HepG2 (cell line): ENCODE data around the gene NMT2. TPM values are rescaled to one million over a fixed set of nuclear protein-coding genes. Genes with fewer than 3 reads are reported as not detected.

ENCODE experiments used
- ATAC-seq: fragments of 200-7000 bp; cut with Tn5 transposase; 3 replicates; pipeline ENCODE4 v1.9.1; 2020; ENCODE audit warnings: mild to moderate bottlenecking, moderate library complexity
- BruUV-seq: library from RNA; stranded (reverse); fragments of 400-500 nt; replicated peaks from 2 replicates; lab custom pipeline; 2021; lab: Mats Ljungman, UMichigan
- CTCF ChIA-PET: fragments of 300-600 bp; formaldehyde crosslinking; extraction: SDS; loops from one replicate; lab custom pipeline; 2021; ENCODE audit warnings: low total read pairs, inconsistent platforms, low intra/inter-chr PET ratio; lab: Yijun Ruan, JAX
- POLR2A ChIA-PET: fragments of 350-600 bp; sonication (Branson Sonifier 250); formaldehyde crosslinking; loops from one replicate; lab custom pipeline; 2020; ENCODE audit warnings: antibody characterized with exemption, inconsistent platforms; lab: Yijun Ruan, JAX
- DNase-seq: peaks from one replicate; pipeline ENCODE4 v3.0.0-alpha.2; 2015; ENCODE audit warnings: low spot score
- FAIRE-seq: peaks from 3 replicates; lab custom pipeline; 2011; peaks lifted over from hg19 to GRCh38; lab: Jason Lieb, UNC
- H2AFZ ChIP-seq: one replicate; pipeline ENCODE4 v1.6.1; 2011; ENCODE audit warnings: low read length, inconsistent platforms
- H3K27ac ChIP-seq: fragments of 300-600 bp; 3 replicates; pipeline ENCODE4 v1.8.0; 2011; ENCODE audit warnings: mixed run types, mild to moderate bottlenecking, mixed read lengths, low read length, inconsistent platforms; ENCODE audit not compliant: insufficient read depth; ENCODE audit errors: extremely low read length
- H3K27me3 ChIP-seq, 2 experiments: fragments of 200-600 bp in 1 of 2; 2 replicates in 1 of 2; 3 replicates in 1 of 2; pipeline versions ENCODE4 v1.6.0 to v1.8.0; 2011; ENCODE audit warnings: low read length in 2 of 2, mild to moderate bottlenecking in 2 of 2, moderate library complexity in 2 of 2, inconsistent platforms in 1 of 2; ENCODE audit not compliant: insufficient read depth in 2 of 2, control insufficient read depth in 1 of 2
- H3K36me3 ChIP-seq, 2 experiments: fragments of 200-600 bp in 1 of 2; replicated peaks in 1 of 2; 2 replicates in 1 of 2; 3 replicates in 1 of 2; pipeline versions ENCODE4 v1.5.1 to v1.8.0; 2011; ENCODE audit warnings: low read length in 2 of 2, inconsistent platforms in 1 of 2; ENCODE audit not compliant: insufficient read depth in 2 of 2, control insufficient read depth in 1 of 2
- H3K4me1 ChIP-seq: 2 replicates; pipeline ENCODE4 v1.5.1; 2012; ENCODE audit warnings: low read length, inconsistent platforms; ENCODE audit not compliant: insufficient read depth
- H3K4me2 ChIP-seq: 2 replicates; pipeline ENCODE4 v1.6.0; 2011; ENCODE audit warnings: low read depth, low read length, inconsistent platforms
- H3K4me3 ChIP-seq, 3 experiments: fragments of 200-600 bp in 1 of 3; sonication (generic), shearing (Covaris generic) in 1 of 3; replicated peaks in 1 of 3; 2 replicates each; pipeline ENCODE4 v1.5.1; 2011 to 2016; ENCODE audit warnings: low read length in 3 of 3, inconsistent platforms in 2 of 3, low read depth in 2 of 3, mild to moderate bottlenecking in 2 of 3, control low read depth in 1 of 3, mixed read lengths in 1 of 3; ENCODE audit not compliant: insufficient read depth in 1 of 3
- H3K79me2 ChIP-seq: one replicate; pipeline ENCODE4 v1.6.1; 2011; ENCODE audit warnings: low read length, inconsistent platforms; ENCODE audit not compliant: insufficient read depth
- H3K9ac ChIP-seq: 2 replicates; pipeline ENCODE4 v1.6.0; 2011; ENCODE audit warnings: mild to moderate bottlenecking, low read depth, low read length, inconsistent platforms; ENCODE audit not compliant: insufficient read depth
- H3K9me3 ChIP-seq: 2 replicates; pipeline ENCODE4 v1.5.1; 2012; ENCODE audit warnings: mild to moderate bottlenecking, low read length
- H4K20me1 ChIP-seq: 2 replicates; pipeline ENCODE4 v1.6.0; 2011; ENCODE audit warnings: inconsistent platforms, mild to moderate bottlenecking, low read length, moderate library complexity; ENCODE audit not compliant: insufficient read depth
- RBM39 ChIP-seq: fragments of 200-400 bp; formaldehyde crosslinking; IDR thresholded peaks from one replicate; pipeline ENCODE4 v1.6.1; 2018; ENCODE audit warnings: antibody characterized with exemption, mild to moderate bottlenecking, low read depth, low read length; ENCODE audit not compliant: poor library complexity, severe bottlenecking
- ZNF556 ChIP-seq: sonication (generic); formaldehyde crosslinking; IDR thresholded peaks from 2 replicates; pipeline ENCODE4 v1.4.0; 2020; ENCODE audit warnings: mild to moderate bottlenecking, missing genetic modification reagents, borderline replicate concordance
- ZSCAN29 ChIP-seq: sonication (generic); formaldehyde crosslinking; conservative IDR thresholded peaks from 2 replicates; pipeline ENCODE4 v1.4.0; 2020; ENCODE audit warnings: mild to moderate bottlenecking, missing genetic modification reagents
- WGBS: methylation state at CpG from one replicate; pipeline ENCODE4 v1.1.6; 2017; ENCODE audit warnings: low lambda C conversion rate; 5-methylcytosine and 5-hydroxymethylcytosine counted together
- in situ Hi-C: cut with HindIII; loops from 2 replicates; pipeline ENCODE4 v1.10.0; 2017; ENCODE audit warnings: low pct_unique_long_range_greater_than_20kb; ENCODE audit not compliant: extremely low pct_ligation_motif_present
- intact Hi-C: fragments of 100-400 bp; cut with micrococcal nuclease; formaldehyde crosslinking; loops from one replicate; pipeline ENCODE4 v1.10.0; 2022; ENCODE audit not compliant: unreplicated experiment
- polyA plus RNA-seq, 8 experiments: library from polyadenylated mRNA; depleted of rRNA in 3 of 8; stranded (reverse) in 7 of 8; unstranded in 1 of 8; fragments of >200 nt; fragmentation: Illumina TruSeq in 4 of 8; extraction: Trizol in 4 of 8; gene quantifications; 2 replicates each; pipeline versions ENCODE4 v1.2.1 to v1.2.3, GENCODE V29; 2011 to 2016; ENCODE audit warnings: low read depth in 4 of 8, missing spikeins in 1 of 8, mixed read lengths in 1 of 8; ENCODE audit not compliant: insufficient read depth in 1 of 8
- total RNA-seq, 5 experiments: library from RNA; depleted of rRNA; stranded (reverse); fragments of >200 nt; fragmentation: Illumina TruSeq; extraction: Trizol; gene quantifications; 2 replicates each; pipeline ENCODE4 v1.2.3, GENCODE V29; 2016; ENCODE audit warnings: low read depth in 1 of 5
- TF ChIP-seq, protein P1 (sequence below): sonication (generic); formaldehyde crosslinking; IDR thresholded peaks from 2 replicates; pipeline ENCODE4 v1.4.0; 2020; ENCODE audit warnings: mild to moderate bottlenecking, missing genetic modification reagents
- TF ChIP-seq, protein P2 (sequence below): sonication (generic); formaldehyde crosslinking; IDR thresholded peaks from 2 replicates; pipeline ENCODE4 v1.8.1; 2022; ENCODE audit warnings: low read depth, mild to moderate bottlenecking, missing genetic modification reagents

NMT2 gene
- total and polyA plus RNA-seq, 2 of the 13 experiments (the other 11 are each of a cell fraction or from before 2014, with no cell fraction given), result 10.1 to 23.8 TPM

DNA sequence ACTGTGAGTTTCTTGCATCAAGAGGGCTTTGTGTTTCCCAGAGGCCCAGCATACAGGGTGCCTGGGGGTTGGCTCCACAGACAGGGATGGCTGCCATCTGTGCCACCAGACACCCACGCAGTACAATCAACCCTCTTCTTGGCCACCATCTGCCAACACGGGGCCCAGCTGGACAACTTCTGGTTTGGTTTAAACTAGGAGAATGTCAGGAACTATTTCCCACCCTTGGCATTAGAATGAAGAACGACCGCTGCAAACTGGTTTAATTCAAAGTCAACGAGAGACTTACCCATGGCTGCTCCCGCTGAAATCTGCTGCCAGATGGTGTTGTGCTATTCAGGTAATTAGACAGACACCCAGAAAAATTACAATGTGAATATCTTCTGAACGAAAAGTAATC is 27.8 kb downstream of the NMT2 start:
- ChIA-PET CTCF (no interaction called here), POLR2A (interaction anchor here (1.5 kb wide), 1 partner anchor 11 kb away, joined by 6 read pairs; no protein-coding TSS in a partner anchor)
- H3K79me2 ChIP-seq, result peaks cover 22% of the 10 kb centered on the region
- 94% methylated on average over 7 of the region's 7 CpGs for WGBS
- intact Hi-C loops (no loop called here), in situ Hi-C loops (no loop called here)
- H3K9me3 ChIP-seq, result no peaks in the 10 kb centered on the region
- ATAC-seq (no peak), FAIRE-seq (no peak), DNase-seq (no peak)
- peaks cover 1 to 9% of the 10 kb centered on the region in 2 experiments; a peak in 3 of 5 replicates for H3K36me3 ChIP-seq
- H3K27me3 ChIP-seq, result no peaks in the 10 kb centered on the region
- H3K4me1 ChIP-seq, result peaks cover 44% of the 10 kb centered on the region
- BruUV-seq, result no TSS peak
- no peak overlapping the region for H3K4me3 ChIP-seq
- no peak overlapping the region for H2AFZ ChIP-seq
- H3K9ac ChIP-seq, result no peak overlapping the region
- H3K4me2 ChIP-seq, result no peak overlapping the region
- no peak overlapping the region for H3K27ac ChIP-seq
- TF ChIP-seq, protein P1, sequence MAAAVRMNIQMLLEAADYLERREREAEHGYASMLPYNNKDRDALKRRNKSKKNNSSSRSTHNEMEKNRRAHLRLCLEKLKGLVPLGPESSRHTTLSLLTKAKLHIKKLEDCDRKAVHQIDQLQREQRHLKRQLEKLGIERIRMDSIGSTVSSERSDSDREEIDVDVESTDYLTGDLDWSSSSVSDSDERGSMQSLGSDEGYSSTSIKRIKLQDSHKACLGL (CRISPR knock-in tag), result 0 out of 2 replicates have a peak, but pooled peaks have one; percentile 33
- TF ChIP-seq ZSCAN29 (CRISPR knock-in tag), result no peak
- no peak for TF ChIP-seq ZNF556 (CRISPR knock-in tag)
- TF ChIP-seq RBM39, result no peak
- TF ChIP-seq, protein P2, sequence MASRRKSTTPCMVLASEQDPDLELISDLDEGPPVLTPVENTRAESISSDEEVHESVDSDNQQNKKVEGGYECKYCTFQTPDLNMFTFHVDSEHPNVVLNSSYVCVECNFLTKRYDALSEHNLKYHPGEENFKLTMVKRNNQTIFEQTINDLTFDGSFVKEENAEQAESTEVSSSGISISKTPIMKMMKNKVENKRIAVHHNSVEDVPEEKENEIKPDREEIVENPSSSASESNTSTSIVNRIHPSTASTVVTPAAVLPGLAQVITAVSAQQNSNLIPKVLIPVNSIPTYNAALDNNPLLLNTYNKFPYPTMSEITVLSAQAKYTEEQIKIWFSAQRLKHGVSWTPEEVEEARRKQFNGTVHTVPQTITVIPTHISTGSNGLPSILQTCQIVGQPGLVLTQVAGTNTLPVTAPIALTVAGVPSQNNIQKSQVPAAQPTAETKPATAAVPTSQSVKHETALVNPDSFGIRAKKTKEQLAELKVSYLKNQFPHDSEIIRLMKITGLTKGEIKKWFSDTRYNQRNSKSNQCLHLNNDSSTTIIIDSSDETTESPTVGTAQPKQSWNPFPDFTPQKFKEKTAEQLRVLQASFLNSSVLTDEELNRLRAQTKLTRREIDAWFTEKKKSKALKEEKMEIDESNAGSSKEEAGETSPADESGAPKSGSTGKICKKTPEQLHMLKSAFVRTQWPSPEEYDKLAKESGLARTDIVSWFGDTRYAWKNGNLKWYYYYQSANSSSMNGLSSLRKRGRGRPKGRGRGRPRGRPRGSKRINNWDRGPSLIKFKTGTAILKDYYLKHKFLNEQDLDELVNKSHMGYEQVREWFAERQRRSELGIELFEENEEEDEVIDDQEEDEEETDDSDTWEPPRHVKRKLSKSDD, result no peak
- H4K20me1 ChIP-seq, result no peaks in the 10 kb centered on the region
